HAP-1 (cell line): ENCODE data around the gene SFXN5.
"Not testable (repeated sequence)": the region's sequence is repeated elsewhere in the genome, so short reads cannot be mapped to it uniquely, and the experiment has no call there.

Experiments
- DNase-seq, 2 experiments: peaks; one replicate each; pipeline ENCODE4 v3.0.0-alpha.2; 2016 to 2020; ENCODE audit warnings: low spot score in 2 of 2
- H3K27me3 ChIP-seq: fragments of 250-450 bp; sonication (Bioruptor Pico); 2 replicates; pipeline ENCODE4 v1.5.1; 2020; ENCODE audit warnings: low read depth, mild to moderate bottlenecking, moderate library complexity
- H3K36me3 ChIP-seq: fragments of 250-450 bp; sonication (Bioruptor Pico); replicated peaks from 2 replicates; pipeline ENCODE4 v1.5.1; 2020; ENCODE audit warnings: mild to moderate bottlenecking
- H3K4me1 ChIP-seq: fragments of 250-450 bp; sonication (Bioruptor Pico); 2 replicates; pipeline ENCODE4 v1.5.1; 2020; ENCODE audit warnings: mild to moderate bottlenecking
- H3K4me3 ChIP-seq: fragments of 250-450 bp; sonication (Bioruptor Pico); 2 replicates; pipeline ENCODE4 v1.5.1; 2020; ENCODE audit warnings: mild to moderate bottlenecking, moderate library complexity
- H3K9me3 ChIP-seq: fragments of 250-450 bp; sonication (Bioruptor Pico); 2 replicates; pipeline ENCODE4 v1.5.1; 2020; ENCODE audit warnings: mild to moderate bottlenecking, moderate library complexity
- in situ Hi-C: fragments of 300-500 bp; cut with MboI; formaldehyde crosslinking; loops from 3 replicates; pipeline ENCODE4 v1.14.3; 2020; ENCODE audit warnings: low sequenced_read_pairs, inconsistent platforms, mixed read lengths

SFXN5 gene

GRCh38 chr2:73107211-73107926 is 35.9 kb upstream of the SFXN5 start:
- H3K36me3 ChIP-seq: no peaks in the 10 kb centered on the region
- no peaks in the 10 kb centered on the region for H3K27me3 ChIP-seq
- no peak for DNase-seq
- no peak overlapping the region for H3K4me3 ChIP-seq
- no peaks in the 10 kb centered on the region for H3K9me3 ChIP-seq
- peaks cover 6% of the 10 kb centered on the region; the same call in 1 of the 2 replicates for H3K4me1 ChIP-seq
- in situ Hi-C loops: no loop called here

- no peak overlapping the region for H3K4me3 ChIP-seq
- H3K4me1 ChIP-seq: peaks cover 6% of the 10 kb centered on the region; the same call in 1 of the 2 replicates
- DNase-seq: no peak
- H3K9me3 ChIP-seq: no peaks in the 10 kb centered on the region
- H3K36me3 ChIP-seq: no peaks in the 10 kb centered on the region
- in situ Hi-C loops: no loop called here
- no peaks in the 10 kb centered on the region for H3K27me3 ChIP-seq
Observed at GRCh38 chr2:73106791-73107190, 35.3 kb upstream of the SFXN5 start.

GRCh38 chr2:73105511-73105971 is 34.0 kb upstream of the SFXN5 start:
- no peaks in the 10 kb centered on the region for H3K36me3 ChIP-seq
- H3K9me3 ChIP-seq: no peaks in the 10 kb centered on the region
- no peaks in the 10 kb centered on the region for H3K27me3 ChIP-seq
- DNase-seq: no peak
- in situ Hi-C loops: no loop called here
- peaks cover 2% of the 10 kb centered on the region; the same call in 1 of the 2 replicates for H3K4me1 ChIP-seq
- H3K4me3 ChIP-seq: no peak overlapping the region

GRCh38 chr2:73104933-73105332 is 33.4 kb upstream of the SFXN5 start:
- Histone ChIP-seq H3K27me3 (no peaks in the 10 kb centered on the region), H3K4me3 (no peak overlapping the region), H3K36me3 (no peaks in the 10 kb centered on the region), H3K4me1 (no peaks in the 10 kb centered on the region), H3K9me3 (no peaks in the 10 kb centered on the region)
- in situ Hi-C loops: no loop called here
- no peak for DNase-seq

- H3K9me3 ChIP-seq: no peaks in the 10 kb centered on the region
- no peak overlapping the region for H3K4me3 ChIP-seq
- in situ Hi-C loops: no loop called here
- H3K27me3 ChIP-seq: no peaks in the 10 kb centered on the region
- DNase-seq: no peak
- no peaks in the 10 kb centered on the region for H3K4me1 ChIP-seq
- H3K36me3 ChIP-seq: no peaks in the 10 kb centered on the region
Observed at GRCh38 chr2:73103018-73103542, 31.6 kb upstream of the SFXN5 start.

GRCh38 chr2:73101626-73102256 is 30.2 kb upstream of the SFXN5 start:
- no peaks in the 10 kb centered on the region for H3K27me3 ChIP-seq
- in situ Hi-C loops: no loop called here

GRCh38 chr2:73100956-73101355 is 29.4 kb upstream of the SFXN5 start:
- in situ Hi-C loops: no loop called here
- Histone ChIP-seq H3K27me3 (no peaks in the 10 kb centered on the region), H3K36me3 (no peaks in the 10 kb centered on the region), H3K4me3 (no peak overlapping the region), H3K9me3 (no peaks in the 10 kb centered on the region; the same call in 1 of the 2 replicates), H3K4me1 (no peaks in the 10 kb centered on the region)
- no peak for DNase-seq

More at GRCh38 chr2:73101626-73102256, 30.2 kb upstream of the SFXN5 start:
- Histone ChIP-seq H3K4me1 (no peaks in the 10 kb centered on the region), H3K36me3 (no peaks in the 10 kb centered on the region), H3K4me3 (no peak overlapping the region), H3K9me3 (no peaks in the 10 kb centered on the region; the same call in 1 of the 2 replicates)
- no peak for DNase-seq

- no peaks in the 10 kb centered on the region; the same call in 1 of the 2 replicates for H3K9me3 ChIP-seq
- DNase-seq: no peak
Observed at GRCh38 chr2:73099486-73099885, 28.0 kb upstream of the SFXN5 start.

GRCh38 chr2:73095910-73096309 is 24.4 kb upstream of the SFXN5 start:
- Histone ChIP-seq H3K4me1 (no peaks in the 10 kb centered on the region), H3K9me3 (no peaks in the 10 kb centered on the region; the same call in 1 of the 2 replicates), H3K4me3 (no peak overlapping the region), H3K36me3 (no peaks in the 10 kb centered on the region), H3K27me3 (no peaks in the 10 kb centered on the region)
- no peak for DNase-seq
- in situ Hi-C loops: no loop called here

More at GRCh38 chr2:73099486-73099885, 28.0 kb upstream of the SFXN5 start:
- H3K4me1 ChIP-seq: no peaks in the 10 kb centered on the region
- H3K27me3 ChIP-seq: no peaks in the 10 kb centered on the region
- no peaks in the 10 kb centered on the region for H3K36me3 ChIP-seq
- in situ Hi-C loops: no loop called here
- no peak overlapping the region for H3K4me3 ChIP-seq

GRCh38 chr2:73093601-73094218 is 22.2 kb upstream of the SFXN5 start:
- in situ Hi-C loops: loop anchor here (5.0 kb wide), 1 partner anchor 69 kb away; no protein-coding TSS in a partner anchor
- not testable (repeated sequence) for H3K36me3 ChIP-seq, H3K27me3 ChIP-seq, H3K4me3 ChIP-seq, H3K9me3 ChIP-seq, H3K4me1 ChIP-seq, DNase-seq

- no peaks in the 10 kb centered on the region for H3K27me3 ChIP-seq
- no peak for DNase-seq
- in situ Hi-C loops: loop anchor here (5.0 kb wide), 1 partner anchor 70 kb away; no protein-coding TSS in a partner anchor
- H3K36me3 ChIP-seq: peaks cover 10% of the 10 kb centered on the region
- H3K4me1 ChIP-seq: no peaks in the 10 kb centered on the region
- H3K4me3 ChIP-seq: no peak overlapping the region
- no peaks in the 10 kb centered on the region for H3K9me3 ChIP-seq
Observed at GRCh38 chr2:73092146-73092783, 20.8 kb upstream of the SFXN5 start.

GRCh38 chr2:73091696-73092095 is 20.2 kb upstream of the SFXN5 start:
- no peak for DNase-seq
- no peaks in the 10 kb centered on the region for H3K27me3 ChIP-seq
- H3K36me3 ChIP-seq: peaks cover 12% of the 10 kb centered on the region
- H3K9me3 ChIP-seq: no peaks in the 10 kb centered on the region
- in situ Hi-C loops: loop anchor here (5.0 kb wide), 1 partner anchor 71 kb away; no protein-coding TSS in a partner anchor
- H3K4me3 ChIP-seq: no peak overlapping the region
- no peaks in the 10 kb centered on the region for H3K4me1 ChIP-seq

- Histone ChIP-seq H3K36me3 (peaks cover 12% of the 10 kb centered on the region), H3K9me3 (no peaks in the 10 kb centered on the region), H3K4me3 (no peak overlapping the region), H3K27me3 (no peaks in the 10 kb centered on the region), H3K4me1 (no peaks in the 10 kb centered on the region)
- in situ Hi-C loops: loop anchor here (5.0 kb wide), 1 partner anchor 71 kb away; no protein-coding TSS in a partner anchor
- no peak for DNase-seq
Observed at GRCh38 chr2:73091164-73091563, 19.7 kb upstream of the SFXN5 start.
